GM18519 (cell line): ENCODE measurements around the gene KRT40.
"Not testable (repeated sequence)": the region's sequence is repeated elsewhere in the genome, so short reads cannot be mapped to it uniquely, and the experiment has no call there.

Source experiments
- ATAC-seq: cut with Tn5 transposase; IDR thresholded peaks from one replicate; pipeline ENCODE4 v1.9.1; 2021; ENCODE audit warnings: mild to moderate bottlenecking, moderate library complexity; ENCODE audit not compliant: unreplicated experiment, low FRiP score

KRT40 gene

DNA sequence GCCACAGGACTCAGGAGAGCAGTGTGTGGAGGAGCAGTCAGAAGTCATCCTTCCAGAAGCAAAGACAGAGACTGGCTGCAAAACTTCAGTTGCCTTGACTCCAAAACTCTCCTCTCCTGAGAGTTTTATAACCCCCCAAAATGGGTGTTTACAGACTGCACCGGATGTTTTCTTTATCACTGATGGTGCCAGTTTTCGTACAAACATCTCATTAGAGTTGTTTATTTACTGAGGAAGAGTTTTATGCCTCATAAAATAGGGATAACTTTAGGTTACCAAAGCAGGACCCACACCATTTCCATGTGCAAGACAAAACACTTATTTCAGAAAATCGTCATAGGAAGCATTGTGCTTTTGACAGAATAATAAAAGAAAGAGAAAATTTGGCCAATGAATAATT lies at the start of gene KRT40:
Gene KRT40 (minus strand): TSS at position 101 of the 400 bp plus-strand sequence. CDS start 53 bp downstream, at position 48.
- no peak for ATAC-seq

DNA sequence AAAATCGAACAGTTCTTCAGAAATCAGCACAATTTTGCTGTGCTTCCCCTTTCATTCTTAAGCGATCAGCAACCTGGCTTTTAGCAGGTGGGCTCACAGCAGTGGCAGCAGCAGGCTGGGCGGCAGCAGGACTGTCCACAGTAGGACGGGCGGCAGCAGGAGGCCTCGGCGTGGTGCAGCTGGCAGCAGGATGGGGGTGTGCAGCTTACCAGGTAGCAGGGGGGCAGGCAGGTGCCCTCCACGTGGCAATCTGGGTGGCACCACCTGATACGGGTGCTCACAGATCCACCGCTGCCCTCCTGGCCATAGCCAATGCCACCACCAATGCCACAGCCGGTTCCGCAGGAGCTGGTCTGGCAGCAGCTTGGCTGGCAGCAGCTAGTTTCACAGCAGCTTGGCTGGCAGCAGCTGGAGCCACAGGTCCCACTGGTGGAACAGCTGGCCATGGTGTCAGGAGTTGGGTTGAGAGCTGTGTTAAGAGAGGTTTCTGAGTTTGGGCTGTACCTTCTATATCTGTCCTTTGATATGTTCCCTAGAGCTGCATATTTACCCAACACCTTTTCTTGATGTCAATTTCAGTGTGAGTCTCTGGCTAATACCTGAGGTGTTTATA lies 45.6 kb upstream of the KRT40 start, which contains the start of gene KRTAP1-4:
Gene KRTAP1-4 (minus strand): TSS at position 563 of the 613 bp plus-strand sequence. CDS start 117 bp downstream, at position 446.
- no peak for ATAC-seq

DNA sequence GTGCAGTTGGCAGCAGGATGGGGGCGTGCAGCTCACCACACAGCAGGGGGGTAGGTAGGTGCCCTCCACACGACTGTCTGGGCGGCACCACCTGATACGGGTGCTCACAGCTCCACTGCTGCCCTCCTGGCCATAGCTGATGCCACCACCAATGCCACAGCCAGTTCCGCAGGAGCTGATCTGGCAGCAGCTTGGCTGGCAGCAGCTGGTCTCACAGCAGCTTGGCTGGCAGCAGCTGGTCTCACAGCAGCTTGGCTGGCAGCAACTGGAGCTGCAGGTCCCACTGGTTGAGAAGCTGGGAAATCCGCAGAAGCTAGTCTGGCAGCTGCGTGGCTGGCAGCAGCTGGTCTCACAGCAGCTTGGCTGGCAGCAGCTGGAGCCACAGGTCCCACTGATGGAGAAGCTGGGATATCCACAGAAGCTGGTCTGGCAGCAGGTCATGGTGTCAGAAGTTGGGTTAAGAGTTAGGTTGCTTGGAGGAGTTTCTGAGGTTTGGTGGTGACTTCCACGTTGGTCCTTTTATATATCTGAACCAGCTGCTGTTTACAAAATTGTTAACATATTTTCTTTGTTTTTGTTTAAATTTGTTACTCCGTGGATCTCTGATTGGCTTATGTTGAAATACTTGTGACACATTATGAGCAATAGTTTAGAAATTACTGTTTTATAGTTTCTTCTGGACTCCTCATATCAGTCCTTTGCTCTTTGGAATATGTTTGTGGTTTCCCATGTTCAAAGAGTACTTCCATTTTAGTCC lies 42.8 kb upstream of the KRT40 start, which contains the start of gene KRTAP1-5:
Gene KRTAP1-5 (minus strand): TSS at position 494 of the 757 bp plus-strand sequence. CDS start 53 bp downstream, at position 441.
- ATAC-seq: no peak

DNA sequence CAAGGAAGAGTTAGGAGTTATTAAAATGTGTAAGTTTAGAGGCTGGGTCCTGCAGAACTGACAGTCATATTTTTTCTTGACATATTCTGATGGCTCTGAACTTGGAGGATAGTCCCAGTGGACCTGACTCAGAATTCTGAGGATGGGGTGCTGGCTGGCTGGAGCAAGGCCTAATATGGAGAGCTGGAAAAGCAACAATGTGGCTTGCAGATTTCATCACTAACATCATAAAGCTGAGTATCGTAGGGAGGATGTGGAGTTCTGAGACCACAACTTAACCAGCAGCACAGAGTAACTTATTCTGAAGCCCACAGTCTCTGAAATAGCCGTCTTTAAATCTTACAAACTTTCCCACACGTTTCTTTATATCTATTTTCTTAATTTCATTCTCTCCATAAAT lies 40.6 kb upstream of the KRT40 start:
- ATAC-seq: no peak

DNA sequence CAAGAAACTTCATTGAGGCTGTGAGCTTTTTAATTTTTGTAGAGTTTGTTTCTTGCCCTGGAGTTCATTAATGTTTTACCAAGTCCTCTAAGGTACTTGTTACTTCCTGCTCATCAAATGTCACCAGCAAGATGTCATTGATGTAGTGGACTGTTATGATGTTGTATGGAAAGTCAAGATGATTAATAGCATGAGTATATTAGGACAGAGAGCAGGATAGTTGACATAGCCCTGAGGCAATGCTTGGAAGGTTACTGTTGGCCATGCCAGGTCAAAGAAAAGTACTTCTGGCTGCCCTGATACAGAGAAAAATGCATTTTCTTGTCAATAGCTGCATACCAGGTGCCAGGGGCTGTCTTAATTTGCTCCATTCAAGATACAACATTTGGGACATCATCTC lies 36.2 kb upstream of the KRT40 start:
- ATAC-seq: no peak

DNA sequence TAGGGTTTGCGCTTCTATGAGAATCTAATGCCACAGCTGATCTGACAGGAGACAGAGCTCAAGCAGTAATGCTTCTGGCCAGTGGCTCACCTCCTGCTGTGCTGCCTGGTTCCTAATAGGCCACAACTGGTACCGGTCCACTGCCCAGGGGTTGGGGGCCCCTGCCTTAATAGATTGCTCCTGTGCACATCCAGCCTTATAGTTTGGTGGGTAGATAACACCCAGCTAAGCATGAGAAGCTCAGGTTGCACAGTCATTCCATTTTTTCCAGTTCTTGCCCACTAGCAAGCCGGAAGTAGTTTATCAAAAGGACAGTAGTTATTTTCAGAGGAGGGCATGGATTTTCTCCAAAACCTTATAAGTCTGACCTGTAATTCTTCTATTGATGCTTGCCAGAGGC lies 35.3 kb upstream of the KRT40 start:
- ATAC-seq: no peak

DNA sequence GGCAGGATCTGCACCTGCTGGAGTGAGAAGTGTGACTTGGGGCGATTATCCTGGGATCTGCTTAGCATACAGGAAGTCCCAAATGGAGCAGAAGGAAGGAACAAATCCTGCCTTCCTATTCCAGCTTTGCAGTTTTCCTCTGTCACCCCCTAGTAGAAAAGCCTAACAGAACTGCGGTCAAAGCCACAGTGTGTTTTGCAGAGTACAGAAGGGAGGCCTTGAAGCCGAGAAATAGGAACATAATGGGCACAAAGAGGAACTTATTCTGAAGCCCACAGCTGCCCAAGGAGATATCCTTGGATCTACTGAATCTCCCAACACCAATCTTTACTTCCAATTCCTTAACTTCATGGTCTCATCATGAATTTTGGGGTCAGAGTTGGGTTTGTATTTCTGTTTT lies 34.4 kb upstream of the KRT40 start:
- no peak for ATAC-seq

DNA sequence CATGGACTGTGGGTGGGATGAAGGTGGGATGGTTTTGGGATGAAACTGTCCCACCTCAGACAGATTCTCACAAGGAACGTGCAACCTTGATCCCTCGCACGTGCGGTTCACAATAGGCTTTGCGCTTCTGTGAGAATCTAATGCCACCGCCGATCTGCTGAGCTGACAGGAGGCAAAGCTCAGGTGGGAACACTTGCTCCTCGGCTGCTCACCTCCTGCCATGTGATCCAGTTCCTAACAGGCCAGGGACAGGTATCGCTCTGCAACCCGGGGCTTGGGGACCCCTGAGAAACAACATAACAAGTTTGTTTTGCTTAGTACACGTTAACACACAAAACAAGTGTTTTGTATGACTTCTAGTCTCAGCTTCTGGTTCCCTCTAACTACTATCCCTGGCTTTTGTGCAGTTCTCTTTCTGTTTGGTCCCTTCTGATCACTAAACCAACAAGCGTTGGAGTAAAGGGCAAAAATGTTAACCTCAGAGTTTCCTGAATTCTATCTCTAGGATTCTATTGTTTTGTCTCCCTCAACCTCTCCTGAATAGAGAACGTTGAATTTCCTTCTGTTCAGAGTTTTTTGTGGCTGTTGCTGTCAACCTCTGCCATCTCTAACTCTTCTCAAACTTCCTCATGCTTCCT lies 32.6 kb upstream of the KRT40 start:
- ATAC-seq: no peak

DNA sequence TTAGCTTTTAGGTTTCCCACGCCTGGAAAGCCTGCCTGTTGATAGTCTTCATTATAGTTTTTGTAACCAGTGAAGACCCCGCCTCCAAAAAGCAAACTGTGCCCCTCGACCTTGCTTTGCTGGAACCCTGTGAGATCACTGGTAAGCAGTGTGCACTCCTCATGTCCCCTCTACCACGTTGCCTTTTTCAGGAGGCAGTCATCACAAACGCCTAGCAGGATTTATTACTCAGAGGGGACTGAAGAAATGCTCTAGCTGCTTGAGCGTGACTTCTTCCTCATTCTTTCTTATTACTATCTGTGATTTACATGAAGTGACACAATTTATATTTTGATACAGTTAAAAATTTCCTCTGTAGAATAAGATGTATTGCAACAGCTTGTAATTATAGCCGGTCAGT lies 31.3 kb upstream of the KRT40 start:
- no peak for ATAC-seq

DNA sequence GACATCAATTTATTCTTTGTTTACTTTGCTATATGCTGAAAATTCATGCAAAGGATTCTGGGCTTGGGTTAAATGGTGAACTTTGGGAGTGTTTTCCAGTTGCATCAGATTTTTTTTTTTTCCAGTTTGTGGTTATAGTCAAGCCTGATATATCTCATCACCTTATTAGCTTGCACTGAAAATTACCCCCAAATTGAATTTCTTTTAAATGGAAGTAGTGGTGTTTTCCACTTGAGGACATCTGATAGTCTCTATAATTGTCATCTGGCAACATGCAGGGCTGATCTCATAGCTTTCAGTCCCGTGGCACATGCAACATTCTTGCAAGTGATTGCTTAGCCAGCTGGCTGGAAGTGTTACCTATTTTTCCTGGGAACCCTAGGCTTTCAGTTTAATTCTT lies 29.5 kb upstream of the KRT40 start:
- no peak for ATAC-seq

DNA sequence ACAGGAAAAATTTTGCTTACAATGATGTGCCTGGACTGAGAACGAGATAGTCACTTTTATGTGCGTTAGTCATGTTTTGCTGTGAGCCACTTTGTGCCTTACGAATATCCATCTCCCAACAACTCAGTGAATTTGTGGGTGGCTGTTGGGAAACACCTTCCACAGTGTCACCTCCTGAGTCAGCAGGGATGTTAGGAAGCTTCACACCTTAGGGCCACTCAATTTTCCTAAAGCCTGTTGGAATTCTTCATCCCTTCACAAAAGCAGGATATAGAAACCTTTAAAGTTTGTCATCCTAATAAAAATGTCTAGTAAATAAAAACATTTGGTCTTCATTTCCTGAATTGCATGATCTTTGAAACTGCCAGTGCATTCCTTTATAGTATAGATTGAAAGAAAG lies 29.1 kb upstream of the KRT40 start:
- no peak for ATAC-seq

DNA sequence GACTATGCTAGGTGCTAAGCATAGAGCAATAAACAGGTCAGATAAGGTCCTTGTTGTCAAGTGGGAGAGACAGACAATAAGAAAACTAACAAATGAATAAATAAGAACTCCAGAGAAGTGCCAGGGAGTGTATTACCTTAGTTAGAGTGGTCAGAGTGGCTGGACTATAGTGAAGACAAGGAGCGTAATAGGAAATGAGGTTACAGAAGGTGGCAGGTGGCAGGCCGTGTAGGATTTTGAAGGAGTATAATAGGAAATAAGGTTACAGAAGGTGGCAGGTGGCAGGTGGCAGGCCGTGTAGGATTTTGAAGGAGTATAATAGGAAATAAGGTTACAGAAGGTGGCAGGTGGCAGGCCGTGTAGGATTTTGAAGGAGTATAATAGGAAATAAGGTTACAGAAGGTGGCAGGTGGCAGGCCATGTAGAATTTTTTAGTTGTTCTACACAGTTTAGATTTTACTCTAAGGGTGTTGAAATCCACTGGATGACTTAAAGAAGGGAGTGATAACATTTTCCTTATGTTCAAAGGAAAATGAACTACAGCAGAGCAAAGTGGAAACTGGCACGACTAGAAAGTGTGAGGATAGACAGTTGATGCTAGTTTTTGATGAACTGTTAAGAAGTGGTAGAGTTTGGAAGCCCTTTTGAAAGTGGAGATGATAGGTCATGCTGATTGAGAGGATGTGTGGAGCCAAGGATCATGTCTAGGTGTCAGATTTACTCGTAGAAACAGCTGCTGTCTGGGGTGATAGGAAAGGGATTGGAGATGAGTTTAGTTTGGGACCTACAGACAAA lies 28.4 kb upstream of the KRT40 start:
- ATAC-seq: no peak

DNA sequence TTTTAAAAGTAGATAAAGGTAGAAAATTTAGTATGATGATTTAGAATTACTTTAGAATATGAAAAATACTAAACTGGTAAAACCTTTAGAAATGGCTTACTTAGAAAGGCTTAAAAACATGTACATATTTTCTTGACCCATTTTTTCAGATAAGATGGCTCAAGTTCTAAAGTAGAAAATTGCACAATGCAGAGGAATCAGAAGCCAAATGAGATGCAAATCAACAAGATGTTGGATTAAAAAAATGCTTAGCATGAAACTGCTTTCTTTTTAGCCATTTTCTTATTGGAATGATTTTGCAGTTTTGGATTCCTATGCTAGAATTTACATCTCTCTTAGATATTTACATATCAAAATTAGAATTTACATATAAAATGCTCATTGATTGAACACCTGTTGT lies 26.3 kb upstream of the KRT40 start:
- no peak for ATAC-seq

DNA sequence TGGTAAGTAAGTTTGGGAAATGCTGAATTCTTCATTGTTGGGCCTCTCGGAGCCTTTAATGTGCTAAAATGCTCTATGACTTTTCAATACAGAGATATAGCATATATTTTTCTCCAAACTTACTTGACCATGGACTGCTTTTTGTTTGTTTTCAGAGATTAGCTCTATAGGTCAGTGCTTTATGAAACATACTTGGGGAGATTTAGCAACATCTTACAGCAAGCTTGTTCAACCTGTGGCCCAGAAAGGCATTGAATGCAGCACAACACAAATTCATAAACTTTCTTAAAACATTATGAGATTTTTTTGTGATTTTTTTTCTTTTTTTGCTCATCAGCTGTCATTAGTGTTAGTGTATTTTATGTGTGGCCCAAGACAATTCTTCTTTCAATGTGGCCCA lies 25.8 kb upstream of the KRT40 start:
- ATAC-seq: no peak

DNA sequence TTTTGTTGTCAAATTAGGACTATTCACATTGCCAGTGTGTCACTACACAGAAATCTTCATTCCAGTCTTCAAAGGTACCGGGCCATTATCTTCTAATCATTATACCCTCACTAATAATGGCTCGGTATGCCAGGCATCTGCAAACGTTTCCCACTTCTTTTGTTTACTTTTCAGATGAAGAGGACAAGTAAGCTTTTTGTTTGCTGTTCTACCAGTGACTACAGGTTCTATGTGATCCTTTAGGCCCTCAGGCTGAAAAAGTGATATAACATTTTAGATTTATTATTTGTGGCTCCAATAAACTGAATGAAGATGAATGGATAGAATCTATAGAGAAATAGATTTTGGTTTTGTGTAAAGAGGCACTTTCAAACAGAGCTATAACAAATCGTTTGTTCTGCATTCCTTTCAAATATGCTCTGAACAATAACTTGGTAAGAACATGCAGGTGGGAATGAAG lies 25.2 kb upstream of the KRT40 start:
- ATAC-seq: no peak

DNA sequence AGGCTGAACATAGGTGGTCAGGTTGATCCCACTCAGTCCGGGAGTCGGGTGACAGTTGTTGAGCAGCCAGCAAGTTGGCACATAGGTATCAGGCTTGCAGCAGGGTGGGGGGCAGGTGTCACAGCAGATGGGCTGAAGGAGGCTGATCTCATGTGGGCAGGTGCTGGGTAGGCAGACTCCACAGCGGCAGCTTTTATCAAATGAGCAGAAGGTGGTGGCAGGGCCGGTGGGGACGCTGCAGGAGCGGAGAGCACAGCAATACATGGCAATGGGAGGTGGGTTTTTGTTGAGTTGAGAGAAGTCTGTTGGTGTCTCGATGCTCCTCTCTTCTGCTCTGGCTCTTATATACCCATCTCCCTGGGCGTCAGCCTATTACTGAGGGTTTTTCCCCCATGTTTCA lies 24.7 kb upstream of the KRT40 start, which contains the start of gene KRTAP3-1:
Gene KRTAP3-1 (minus strand): TSS at position 318 of the 400 bp plus-strand sequence. CDS start 54 bp downstream, at position 264.
- ATAC-seq: no peak

DNA sequence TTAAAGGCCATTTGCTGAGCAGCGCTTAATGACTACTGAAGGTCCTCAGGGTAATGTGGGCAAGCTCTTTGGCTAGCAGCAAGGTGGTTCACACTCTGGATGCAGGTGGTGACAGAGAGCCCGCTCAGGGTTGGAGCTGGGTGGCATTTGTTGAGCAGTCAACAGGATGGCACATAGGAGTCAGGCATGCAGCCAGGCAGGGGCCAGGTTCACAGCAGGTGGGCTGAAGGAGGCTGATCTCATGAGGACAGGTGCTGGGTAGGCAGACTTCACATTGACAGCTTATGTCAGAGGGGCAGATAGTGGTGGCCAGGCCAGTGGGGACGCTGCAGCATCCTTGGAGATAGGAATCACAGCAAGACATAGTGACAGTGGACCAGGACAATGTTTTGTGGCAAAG lies 20.3 kb upstream of the KRT40 start:
- ATAC-seq: no peak

DNA sequence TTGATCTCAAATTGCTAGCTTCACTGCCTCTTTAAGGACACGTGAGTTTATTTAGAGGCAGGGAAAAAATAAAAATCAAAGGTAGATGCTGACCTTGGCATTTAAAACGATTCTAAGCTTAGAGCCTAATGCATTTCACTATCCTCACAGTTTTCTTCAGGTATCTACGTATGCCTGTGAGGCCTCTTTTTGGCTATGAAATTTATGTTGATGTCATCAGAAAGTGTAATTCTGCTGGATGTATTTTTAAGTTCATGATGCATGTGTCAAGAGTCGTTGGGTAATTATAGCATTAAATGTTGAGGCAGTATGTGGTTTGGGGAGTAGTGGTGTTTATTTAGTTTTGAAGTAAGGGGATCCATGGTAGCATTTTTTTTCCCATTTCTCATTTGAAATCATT lies 19.8 kb upstream of the KRT40 start:
- no peak for ATAC-seq

DNA sequence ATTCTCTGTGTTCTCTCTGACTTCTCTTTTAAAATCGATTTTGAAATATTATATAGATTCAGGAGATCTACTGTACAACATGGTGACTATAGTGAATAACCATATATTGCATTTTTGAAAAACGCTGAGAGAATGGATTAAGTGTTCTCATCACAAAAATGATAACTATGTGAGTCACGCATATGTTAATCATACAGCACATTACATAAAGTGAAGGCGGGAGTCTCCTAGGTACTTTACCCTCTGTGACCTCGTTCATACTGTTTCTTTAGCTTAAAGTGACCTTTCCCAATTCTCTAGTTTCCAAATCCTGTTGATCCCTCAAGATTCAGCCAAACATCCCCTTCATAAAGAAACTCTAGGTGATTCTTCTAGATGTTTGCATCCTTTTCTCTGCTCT lies 18.7 kb upstream of the KRT40 start:
- ATAC-seq: no peak

DNA sequence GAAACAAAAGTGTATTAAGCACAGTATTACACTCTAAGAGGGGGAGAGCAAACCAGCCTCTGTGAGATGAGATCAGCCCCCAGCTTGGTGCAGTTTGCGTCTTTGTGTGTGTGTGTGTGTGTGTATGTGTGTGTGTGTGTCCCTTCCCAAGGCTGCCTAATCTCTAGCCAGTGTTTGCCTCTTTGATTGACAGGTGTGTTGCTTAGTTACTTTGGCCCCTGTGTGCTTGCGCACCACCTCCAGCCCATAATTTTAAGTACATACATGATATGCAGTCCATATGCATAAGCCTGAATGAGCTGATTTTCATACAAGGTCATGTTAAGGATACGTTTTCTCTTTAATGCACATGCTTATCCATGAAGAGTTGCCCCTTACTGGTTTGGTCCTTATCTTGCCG lies 17.7 kb upstream of the KRT40 start:
- ATAC-seq: no peak

DNA sequence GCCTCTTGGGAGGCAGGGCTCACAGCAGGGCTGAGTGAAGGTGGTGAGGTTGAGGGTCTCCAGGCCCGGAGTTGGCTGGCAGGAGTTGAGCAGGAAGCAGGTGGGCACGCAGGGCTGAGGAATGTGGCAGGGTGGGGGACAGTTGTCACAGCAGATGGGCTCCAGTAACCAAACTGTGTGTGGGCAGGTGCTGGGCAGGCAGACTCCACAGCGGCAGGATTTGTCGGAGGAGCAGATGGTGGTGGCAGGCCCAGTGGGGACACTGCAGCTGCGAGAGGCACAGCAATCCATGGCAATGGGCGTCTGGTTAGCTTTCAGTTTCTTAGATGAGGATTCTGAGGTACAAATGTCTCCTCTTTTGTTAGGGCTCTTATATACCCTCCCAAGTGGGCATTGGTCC lies 15.4 kb upstream of the KRT40 start, which contains the start of gene KRTAP3-2:
Gene KRTAP3-2 (minus strand): TSS at position 344 of the 400 bp plus-strand sequence. CDS start 53 bp downstream, at position 291.
- ATAC-seq: not testable (repeated sequence)
